Stimulated activated CD4-positive, alpha-beta T cell treated with anti-CD3 and anti-CD28 coated beads, TNF-alpha, amount 100 ng/mL, for 48 hours (primary cell): Measurements from ENCODE around the gene ACER1.
"Not testable (repeated sequence)": the region's sequence is repeated elsewhere in the genome, so short reads cannot be mapped to it uniquely, and the experiment has no call there.

ENCODE experiments used
- DNase-seq, 3 donors: peaks; one replicate each; pipeline ENCODE4 v3.0.0-alpha.2; 2020; ENCODE audit warnings: low read depth in 3 of 3

The ACER1 gene, protein sequence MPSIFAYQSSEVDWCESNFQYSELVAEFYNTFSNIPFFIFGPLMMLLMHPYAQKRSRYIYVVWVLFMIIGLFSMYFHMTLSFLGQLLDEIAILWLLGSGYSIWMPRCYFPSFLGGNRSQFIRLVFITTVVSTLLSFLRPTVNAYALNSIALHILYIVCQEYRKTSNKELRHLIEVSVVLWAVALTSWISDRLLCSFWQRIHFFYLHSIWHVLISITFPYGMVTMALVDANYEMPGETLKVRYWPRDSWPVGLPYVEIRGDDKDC

DNA sequence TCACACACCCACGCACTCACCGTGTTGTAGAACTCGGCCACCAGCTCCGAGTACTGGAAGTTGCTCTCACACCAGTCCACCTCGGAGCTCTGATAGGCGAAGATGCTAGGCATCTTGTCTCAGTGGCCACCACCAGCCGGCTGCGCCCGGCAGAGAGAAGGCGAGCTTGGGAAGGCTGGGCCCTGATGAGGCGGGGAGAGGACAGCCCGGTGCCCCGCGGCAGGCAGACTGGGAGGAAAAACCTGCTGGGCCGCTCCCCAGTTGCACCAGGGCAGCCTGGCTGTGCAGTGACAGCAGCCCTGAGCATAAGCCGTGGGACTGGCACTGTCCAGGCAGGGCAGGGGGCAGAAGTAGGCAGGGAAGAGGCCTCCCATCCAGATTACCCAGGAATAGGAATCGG is at the start of gene ACER1:
TSS of gene ACER1 (minus strand) at position 174 of the 400 bp plus-strand sequence. CDS start at position 113, 61 bp downstream.
- no peak for DNase-seq

DNA sequence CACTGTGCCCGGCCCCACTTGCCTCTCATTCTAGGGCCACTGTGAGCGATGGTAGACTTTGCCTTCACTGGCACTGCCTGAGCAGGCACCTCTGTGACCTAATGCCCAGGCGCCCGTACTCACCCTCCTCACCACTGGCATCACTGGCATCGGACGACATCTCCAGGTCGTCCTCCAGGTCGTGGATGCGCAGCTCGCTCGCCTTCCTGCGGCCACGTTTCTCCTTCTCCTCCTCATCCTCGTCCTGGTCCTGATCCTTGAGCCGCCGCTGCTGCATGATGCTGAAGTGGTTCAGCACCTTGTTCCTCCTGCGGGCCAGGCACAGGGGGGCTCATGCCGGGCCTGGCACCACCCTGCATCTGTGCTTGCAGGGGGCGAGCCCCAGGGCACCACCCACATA is 49.8 kb upstream of the ACER1 start:
- no peak for DNase-seq

DNA sequence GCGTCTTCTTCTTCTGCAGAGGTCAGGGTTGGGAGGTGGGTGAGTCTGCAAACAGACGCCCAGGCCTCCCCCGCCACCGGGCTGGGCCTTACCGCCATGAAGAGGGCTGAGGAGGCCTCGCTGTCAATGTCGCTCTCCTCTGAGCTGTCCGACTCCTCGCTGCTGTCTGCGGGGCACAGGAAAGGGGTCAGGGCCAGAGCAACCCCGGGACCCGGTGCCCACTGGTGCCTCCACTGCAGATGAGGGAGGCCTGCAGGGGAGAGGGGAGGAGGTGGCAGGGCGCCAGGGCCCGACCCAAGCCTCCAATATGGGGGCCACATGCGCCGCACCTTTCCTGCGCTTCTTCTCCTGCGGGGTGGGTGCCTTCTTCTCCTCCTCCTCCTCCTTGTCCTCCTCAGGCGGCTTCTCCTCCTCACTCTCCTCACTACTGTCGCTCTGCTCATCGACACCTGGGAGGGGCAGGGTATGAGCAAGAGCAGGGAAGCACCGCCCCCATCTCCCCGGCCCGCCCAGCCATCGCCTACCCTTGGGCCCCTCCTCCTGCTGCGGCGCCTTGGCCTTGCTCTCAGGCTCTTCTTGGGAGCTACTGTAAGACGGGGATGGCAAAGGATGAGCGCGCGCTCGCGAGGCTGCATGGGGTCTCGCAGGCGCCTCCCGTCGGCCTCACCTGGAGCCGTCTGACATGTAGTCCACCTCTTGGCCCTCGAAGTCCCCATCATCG is 47.8 kb upstream of the ACER1 start:
- DNase-seq = no peak

DNA sequence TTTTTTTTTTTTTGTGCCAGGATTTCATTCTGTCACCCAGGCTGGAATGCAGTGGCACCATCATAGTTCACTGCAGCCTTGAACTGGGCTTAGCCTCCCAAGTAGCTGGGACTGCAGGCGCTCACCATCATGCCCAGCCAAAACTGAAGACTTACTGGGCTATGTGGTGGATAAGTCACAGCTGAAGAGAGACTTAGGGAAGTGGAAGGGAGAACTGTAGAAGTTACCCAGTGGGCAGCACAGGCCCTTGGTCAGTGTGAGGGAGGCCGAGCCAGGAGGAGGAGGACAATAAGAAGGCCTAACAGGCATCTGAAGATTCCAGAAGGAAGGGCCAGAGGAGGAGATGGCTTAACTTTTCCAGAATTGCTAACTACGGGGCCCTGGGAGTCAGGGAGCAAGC is 46.3 kb upstream of the ACER1 start:
- no peak for DNase-seq

DNA sequence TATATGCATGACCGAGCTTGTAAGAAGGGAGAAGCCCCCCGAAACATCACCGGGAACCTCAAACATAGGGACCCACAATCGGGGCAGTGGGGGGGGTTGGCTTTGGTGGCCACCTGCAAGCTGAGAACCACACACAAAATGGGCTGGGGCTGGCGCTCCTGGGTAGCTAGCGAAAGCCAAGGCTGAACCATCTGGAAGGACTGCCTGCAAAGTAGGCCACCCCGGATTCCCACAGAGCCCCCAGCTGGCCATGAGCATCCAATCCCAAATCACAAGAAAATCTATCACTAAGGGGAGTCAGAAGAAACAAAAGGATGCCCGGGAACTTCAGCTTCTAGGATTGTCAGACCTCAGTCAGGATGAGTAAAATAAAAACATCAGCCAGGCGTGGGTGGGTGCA is 45.1 kb upstream of the ACER1 start:
- no peak for DNase-seq

DNA sequence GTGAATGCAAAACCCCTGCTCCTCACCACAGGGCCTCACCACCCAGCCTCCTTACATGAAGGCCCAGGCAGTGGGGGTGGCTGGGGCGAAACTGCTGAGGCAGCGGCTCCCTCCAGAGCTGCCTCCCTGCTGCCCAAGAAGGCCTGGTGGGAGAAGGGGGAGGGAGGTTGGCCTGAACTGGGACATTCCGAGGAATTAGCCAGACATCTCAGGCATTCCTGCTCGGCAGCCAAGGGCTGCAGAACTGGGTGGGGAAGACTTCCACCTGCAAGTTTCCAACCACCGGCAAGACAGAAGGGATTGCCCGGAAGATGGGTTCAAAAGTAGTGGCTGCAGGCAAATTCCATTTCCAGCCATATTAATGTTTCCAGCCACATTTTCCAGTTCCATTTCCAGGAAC is 44.6 kb upstream of the ACER1 start:
- no peak for DNase-seq

DNA sequence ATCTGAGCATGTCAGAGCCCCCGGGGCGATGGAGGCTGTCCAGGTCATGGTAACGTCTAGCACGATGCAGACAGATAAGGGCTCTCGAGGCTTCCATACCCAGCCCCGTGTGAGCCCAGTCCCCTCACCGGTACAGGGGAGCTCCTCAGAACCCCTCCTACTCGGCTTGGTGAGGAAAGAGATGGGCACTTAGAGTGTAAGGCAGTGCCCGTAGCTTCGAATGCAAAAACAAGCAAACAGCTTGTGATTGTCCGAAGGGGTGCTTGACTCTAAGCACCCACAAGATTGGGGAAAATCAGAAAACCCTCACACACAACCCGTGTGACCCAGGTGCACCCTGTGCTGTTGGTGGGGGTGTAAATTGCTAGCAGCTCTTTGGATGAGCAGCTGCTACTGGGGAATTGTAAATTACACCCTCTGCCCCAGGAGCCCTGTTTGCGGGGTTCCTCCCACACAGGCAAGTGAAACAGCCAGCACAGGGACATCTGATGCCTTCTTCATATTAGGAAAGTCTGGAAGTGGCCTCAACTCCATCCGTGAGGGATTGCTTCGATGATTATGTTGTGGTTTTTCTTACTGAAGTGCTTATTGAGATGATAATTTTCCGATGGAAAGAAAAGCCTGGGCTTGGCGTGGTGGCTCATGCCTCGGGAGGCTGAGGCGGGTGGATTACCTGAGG is 43.2 kb upstream of the ACER1 start:
- no peak for DNase-seq

DNA sequence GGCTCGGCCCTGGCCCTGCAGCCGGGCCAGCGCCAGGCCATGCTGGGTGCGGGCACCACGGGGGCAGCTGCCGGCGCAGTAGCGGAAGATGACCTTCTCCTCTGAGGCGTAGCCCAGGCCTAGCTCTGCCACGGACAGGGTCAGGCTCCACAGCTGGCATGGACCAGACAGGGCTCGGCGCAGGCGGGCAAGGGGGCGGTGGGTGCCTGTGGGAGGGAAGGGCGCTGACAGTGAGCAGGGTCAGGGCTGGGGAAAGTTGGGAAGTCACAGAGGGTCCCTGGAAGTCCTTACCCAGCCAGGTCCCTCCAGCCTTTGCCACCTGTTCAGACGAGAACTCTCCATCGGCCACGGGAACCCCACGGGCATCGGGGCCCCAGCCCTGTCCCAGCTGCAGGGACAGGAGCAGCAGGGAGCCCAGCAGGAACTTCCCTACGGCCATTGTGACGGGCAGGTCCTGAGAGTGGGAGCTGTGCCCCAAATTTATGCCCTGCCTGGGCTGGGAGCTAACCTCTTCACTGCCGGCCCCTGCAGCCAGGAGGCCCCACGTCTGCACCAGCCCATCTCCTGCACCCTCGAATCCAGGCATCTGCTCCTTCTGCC is 42.1 kb upstream of the ACER1 start, which contains the start of gene PSPN:
TSS of gene PSPN (minus strand) at position 523 of the 600 bp plus-strand sequence. CDS start at position 439, 84 bp downstream.
- DNase-seq = no peak

DNA sequence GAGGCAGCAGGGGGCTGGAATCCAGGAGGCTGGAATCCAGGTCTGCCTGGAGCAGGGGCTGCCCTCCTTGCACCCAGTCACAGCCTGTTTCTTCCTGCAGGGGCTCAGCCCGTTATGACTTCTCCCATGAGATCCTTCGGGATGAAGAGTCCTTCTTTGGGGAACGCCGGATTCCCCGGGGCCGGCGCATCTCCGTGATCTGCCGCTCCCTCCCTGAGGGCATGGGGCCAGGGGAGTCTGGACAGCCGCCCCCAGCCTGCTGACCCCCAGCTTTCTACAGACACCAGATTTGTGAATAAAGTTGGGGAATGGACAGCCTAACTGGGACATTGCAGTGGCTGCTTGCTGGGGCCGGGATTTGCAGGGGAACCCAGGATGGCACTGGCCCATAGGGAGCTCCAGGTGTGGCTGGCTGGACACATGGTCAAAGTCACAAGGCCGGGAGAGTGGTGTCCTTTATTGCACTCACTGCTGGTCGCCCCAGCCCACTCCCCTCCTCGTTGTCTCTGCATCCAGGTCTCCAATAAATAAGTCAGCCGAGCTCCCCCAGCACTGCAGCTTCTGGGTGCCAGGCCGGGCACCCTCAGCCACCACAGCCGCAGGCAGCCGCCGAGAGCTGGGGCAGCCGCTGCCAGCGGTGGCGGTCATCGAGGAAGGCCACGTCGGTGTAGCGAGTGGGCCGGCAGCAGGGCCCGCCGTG is 41.4 kb upstream of the ACER1 start:
- no peak for DNase-seq

DNA sequence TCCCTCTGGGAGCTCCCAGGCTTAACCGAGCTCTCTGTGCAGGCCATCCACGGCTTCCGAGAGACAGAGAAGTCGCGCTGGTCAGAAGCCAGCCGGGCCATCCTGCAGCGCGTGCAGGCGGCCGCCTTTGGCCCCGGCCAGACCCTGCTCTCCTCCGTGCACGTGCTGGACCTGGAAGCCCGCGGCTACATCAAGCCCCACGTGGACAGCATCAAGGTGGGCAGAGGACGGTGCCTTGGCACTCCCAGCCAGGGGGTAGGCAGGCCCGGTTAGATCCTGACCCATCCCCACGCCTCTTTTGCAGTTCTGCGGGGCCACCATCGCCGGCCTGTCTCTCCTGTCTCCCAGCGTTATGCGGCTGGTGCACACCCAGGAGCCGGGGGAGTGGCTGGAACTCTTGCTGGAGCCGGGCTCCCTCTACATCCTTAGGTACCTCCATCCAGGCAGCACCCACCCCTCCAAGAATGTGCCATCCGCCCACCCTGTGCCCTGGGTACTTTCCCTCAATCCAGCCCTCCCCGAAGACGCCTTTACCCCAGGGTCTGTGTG is 40.8 kb upstream of the ACER1 start:
- DNase-seq = no peak

DNA sequence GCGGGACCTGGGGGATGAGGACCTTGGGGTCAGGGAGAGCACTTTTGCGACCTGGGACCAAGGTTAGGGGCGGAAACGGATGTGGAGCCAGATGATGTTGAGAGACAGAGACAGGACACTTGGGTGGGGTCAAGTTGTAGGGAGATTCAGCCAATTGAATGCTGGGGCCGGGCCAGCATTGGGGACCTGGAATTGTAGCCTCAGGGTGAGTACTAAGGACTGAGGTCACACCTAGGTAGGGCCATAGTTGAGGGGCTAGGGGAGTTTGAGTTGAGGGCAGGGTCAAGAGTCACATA is 40.3 kb upstream of the ACER1 start:
- DNase-seq = no peak

DNA sequence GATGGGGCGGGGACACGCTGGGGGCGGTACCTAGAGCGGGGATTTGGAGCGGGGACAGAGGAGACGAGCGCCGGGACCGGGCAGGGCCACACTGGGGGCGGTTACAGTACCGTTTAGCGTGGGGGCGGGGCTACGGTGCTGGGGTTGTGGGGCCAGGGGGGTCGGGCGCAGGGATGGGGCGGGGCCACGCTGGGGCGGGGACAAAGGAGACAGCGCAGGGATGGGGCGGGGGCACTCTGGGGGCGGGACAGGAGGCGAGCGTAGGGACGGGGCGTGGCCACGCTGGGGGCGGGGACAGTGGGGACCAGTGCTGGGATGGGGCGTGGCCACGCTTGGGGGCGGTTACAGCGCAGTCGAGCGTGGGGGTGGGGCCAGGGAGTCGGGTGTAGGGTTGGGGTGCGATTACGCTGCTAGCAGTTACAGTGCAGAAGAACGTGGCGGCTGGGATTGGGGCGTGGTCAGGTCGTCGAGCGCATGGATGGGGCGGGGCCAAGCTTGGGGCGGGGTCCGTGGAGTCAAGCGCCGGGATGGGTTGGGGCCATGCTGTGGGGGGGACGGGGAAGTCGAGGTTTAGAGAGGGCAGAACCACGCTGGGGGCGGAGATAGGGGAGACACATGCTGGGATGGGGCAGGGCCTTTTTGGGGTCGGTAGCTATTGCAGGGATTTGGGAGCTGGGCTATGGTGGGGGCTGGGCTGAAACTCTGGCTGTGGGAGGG is 39.8 kb upstream of the ACER1 start:
- peak; percentile 99 to 100 (median 99) for DNase-seq

DNA sequence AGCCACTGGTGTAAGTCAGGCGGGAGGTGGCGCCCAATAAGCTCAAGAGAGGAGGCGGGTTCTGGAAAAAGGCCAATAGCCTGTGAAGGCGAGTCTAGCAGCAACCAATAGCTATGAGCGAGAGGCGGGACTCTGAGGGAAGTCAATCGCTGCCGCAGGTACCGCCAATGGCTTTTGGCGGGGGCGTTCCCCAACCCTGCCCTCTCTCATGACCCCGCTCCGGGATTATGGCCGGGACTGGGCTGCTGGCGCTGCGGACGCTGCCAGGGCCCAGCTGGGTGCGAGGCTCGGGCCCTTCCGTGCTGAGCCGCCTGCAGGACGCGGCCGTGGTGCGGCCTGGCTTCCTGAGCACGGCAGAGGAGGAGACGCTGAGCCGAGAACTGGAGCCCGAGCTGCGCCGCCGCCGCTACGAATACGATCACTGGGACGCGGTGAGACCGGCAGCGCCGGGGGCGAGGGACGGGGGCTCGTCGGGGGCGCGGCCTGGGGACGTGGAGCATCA is 39.2 kb upstream of the ACER1 start, which contains the start of gene ALKBH7:
TSS of gene ALKBH7 (plus strand) at position 201 of the 502 bp plus-strand sequence. CDS start at position 228, 27 bp downstream.
- peak; percentile 92 to 97 (median 96) for DNase-seq

DNA sequence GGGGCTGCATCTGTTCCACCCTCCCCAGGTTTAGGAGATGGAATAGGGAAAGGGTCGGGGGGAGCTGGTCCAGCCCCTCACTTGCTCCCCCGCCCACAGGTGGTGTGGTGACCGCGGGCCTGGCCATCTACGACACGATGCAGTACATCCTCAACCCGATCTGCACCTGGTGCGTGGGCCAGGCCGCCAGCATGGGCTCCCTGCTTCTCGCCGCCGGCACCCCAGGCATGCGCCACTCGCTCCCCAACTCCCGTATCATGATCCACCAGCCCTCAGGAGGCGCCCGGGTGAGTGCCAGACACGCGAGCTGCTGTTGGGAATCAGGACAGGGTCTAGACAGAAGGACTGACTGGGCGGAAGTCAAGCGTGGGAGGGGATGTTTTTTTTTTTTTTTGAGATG is 30.9 kb upstream of the ACER1 start:
- DNase-seq = no peak

DNA sequence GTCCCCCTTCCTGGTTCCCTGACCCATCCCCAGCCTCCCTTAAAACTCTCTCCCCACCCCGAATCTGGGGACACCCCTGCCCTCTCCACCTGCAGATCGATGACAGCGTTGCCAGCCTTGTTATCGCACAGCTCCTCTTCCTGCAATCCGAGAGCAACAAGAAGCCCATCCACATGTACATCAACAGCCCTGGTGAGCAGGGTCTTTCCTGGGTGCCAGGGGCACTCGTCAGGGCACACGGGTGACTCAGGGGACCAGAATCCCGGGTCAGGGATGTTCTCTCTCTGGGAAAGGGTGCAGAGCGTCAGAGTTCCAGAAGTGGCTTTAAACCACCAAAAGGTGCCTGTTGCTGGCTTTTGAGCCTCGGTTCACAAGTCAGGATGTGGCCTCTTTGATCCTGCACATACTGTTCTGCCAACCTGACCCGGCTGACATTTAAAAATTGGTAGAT is 29.0 kb upstream of the ACER1 start:
- DNase-seq = no peak

DNA sequence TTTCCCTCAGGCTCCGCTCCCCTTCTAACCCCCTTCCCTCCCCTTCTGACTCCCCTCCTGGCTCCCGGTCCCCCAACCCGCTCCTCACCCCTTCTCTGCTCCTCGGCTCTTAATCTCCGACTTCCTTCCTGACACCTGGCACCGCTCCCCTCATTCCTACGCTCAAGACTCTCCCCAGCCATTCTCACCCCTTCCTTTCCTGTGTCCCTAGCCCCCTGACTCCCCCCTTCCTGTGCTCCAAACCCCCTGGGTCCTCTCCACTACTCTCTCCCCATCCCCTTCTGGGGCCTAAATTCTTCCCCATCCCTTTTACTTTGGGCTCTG is 28.6 kb upstream of the ACER1 start:
- DNase-seq = no peak

DNA sequence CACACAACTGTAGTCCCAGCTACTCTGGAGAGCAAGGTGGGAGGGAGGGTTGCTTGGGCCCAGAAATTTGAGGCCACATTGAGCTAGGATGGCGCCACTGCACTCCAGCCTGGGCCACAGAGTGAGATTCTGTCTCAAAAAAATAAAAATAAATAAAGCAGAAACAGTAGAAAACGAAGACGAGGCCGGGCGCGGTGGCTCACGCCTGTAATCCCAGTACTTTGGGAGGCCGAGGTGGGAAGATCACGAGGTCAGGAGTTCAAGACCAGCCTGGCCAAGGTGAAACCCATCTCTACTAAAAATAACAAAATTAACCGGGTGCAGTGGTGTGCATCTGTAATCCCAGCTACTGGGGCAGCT is 27.4 kb upstream of the ACER1 start:
- not testable (repeated sequence) for DNase-seq

DNA sequence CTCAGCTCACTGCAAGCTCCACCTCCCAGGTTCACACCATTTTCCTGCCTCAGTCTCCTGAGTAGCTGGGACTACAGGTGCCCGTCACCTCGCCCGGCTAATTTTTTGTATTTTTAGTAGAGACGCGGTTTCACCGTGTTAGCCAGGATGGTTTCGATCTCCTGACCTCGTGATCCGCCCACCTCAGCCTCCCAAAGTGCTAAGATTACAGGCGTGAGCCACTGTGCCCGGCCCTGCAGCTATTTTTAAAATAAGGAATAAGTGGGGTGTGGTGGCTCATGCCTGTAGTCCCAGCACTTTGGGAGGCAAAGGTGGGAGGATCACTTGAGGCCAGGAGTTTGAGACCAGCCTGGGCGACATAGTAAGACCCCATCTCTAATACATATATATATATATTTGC is 27.0 kb upstream of the ACER1 start:
- not testable (repeated sequence) for DNase-seq

DNA sequence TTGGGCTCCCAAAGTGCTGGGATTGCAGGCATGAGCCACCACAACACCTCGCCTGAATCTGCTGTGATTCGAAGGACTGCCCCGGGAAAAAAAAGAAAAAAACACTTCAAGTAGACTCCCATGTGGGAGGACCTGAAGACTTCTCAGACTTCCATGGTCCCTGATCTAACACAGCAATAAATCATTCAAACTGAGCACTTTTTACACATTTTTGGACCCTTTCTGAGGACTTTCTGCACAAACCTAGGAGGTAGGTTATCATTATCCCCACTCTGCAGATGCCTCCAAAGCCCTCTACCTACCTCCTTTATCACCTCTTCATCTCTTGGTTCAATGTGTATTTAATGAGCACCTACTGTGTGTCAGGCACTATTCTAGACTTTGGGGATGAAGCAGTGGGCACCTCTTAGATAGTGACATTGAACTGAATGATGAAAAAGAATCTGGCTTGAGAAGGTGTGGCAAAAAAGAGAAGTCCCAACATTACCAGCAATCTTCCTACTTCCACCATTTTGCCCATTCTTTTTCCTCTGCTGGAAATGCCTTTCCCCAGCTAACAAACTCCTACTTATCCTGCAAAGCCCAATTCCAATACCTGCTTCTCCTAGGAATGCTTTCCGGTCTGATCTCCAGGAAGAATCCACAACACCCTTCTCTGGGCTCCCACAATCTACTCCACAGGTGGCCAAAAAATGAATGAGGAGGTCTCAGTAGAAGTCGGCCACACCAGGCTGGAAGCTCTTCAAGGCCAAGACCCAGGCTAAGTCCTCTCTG is 26.3 kb upstream of the ACER1 start:
- no peak for DNase-seq

DNA sequence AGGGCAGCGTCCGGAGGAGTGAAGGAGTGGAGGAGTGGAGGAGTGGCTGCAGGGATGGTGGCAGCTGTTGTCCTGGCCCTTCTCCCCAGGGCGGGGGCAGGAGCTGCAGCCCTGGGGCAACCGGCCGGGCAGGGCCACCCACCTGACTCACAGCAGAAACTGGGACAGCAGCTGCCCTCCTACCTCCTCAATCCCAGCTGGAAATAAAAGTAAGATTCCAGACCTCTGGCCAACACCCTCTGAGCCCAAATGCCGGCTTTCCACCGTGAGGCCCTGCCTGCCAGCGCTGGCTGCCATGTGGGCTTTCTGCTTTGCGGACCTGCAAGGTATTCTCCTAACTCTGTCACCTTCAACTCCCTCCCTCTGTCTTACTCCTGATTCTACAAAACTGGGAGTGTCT is 24.6 kb upstream of the ACER1 start:
- DNase-seq = no peak
